GM23338 (cell line): ENCODE data around the gene NOVA1. TPM values are rescaled to one million over a fixed set of nuclear protein-coding genes. Genes with fewer than 3 reads are reported as not detected.

Source experiments
- ATAC-seq: fragments of 200-7000 bp; cut with Tn5 transposase; 3 replicates; pipeline ENCODE4 v1.9.1; 2020
- DNase-seq: peaks from one replicate; pipeline ENCODE4 v3.0.0-alpha.2; 2015; ENCODE audit warnings: low spot score
- H2AFZ ChIP-seq: fragments of 200-600 bp; sonication (generic); 2 replicates; pipeline ENCODE4 v1.8.0; 2016; ENCODE audit warnings: antibody characterized with exemption, mild to moderate bottlenecking, moderate library complexity
- H3F3A ChIP-seq: fragments of 200-600 bp; sonication (generic); replicated peaks from 2 replicates; pipeline ENCODE4 v1.8.0; 2017; ENCODE audit warnings: antibody characterized with exemption, mixed run types, low read depth
- H3K27ac ChIP-seq: fragments of 200-600 bp; sonication (generic); 2 replicates; pipeline ENCODE4 v1.6.1; 2016; ENCODE audit warnings: low read depth
- H3K27me3 ChIP-seq: fragments of 200-600 bp; sonication (generic); 2 replicates; pipeline ENCODE4 v1.8.0; 2016; ENCODE audit warnings: mild to moderate bottlenecking, mixed run types, moderate library complexity; ENCODE audit not compliant: insufficient read depth
- H3K36me3 ChIP-seq: fragments of 200-600 bp; sonication (generic); 2 replicates; pipeline ENCODE4 v1.8.0; 2016; ENCODE audit warnings: mild to moderate bottlenecking; ENCODE audit not compliant: insufficient read depth
- H3K4me1 ChIP-seq: fragments of 200-600 bp; sonication (generic); 2 replicates; pipeline ENCODE4 v1.8.0; 2016; ENCODE audit warnings: mild to moderate bottlenecking, moderate library complexity; ENCODE audit not compliant: insufficient read depth
- H3K4me2 ChIP-seq: fragments of 200-600 bp; sonication (generic); 2 replicates; pipeline ENCODE4 v1.7.1; 2017; ENCODE audit warnings: mixed run types
- H3K4me3 ChIP-seq: fragments of 200-600 bp; sonication (generic); 2 replicates; pipeline ENCODE4 v1.6.1; 2016; ENCODE audit warnings: mixed run types
- H3K79me2 ChIP-seq: fragments of 200-600 bp; sonication (generic); replicated peaks from 2 replicates; pipeline ENCODE4 v1.8.0; 2017; ENCODE audit warnings: mild to moderate bottlenecking; ENCODE audit not compliant: insufficient read depth
- H3K9me2 ChIP-seq: fragments of 200-600 bp; sonication (generic); 2 replicates; pipeline ENCODE4 v1.8.0; 2017; ENCODE audit not compliant: insufficient read depth
- H4K20me1 ChIP-seq: fragments of 200-600 bp; sonication (generic); replicated peaks from 2 replicates; pipeline ENCODE4 v1.8.0; 2017; ENCODE audit warnings: mild to moderate bottlenecking; ENCODE audit not compliant: insufficient read depth
- H3K27ac Mint-ChIP-seq: 2 replicates; pipeline ENCODE4 v1.8.0; 2020; ENCODE audit warnings: inconsistent platforms, mild to moderate bottlenecking, moderate library complexity, mixed read lengths
- H3K27me3 Mint-ChIP-seq: 3 replicates; pipeline ENCODE4 v1.8.0; 2022; ENCODE audit warnings: low read depth, mild to moderate bottlenecking, moderate library complexity, mixed read lengths, inconsistent platforms; ENCODE audit not compliant: insufficient read depth, poor library complexity
- H3K36me3 Mint-ChIP-seq: 3 replicates; pipeline ENCODE4 v1.8.0; 2021; ENCODE audit warnings: low read depth, mild to moderate bottlenecking, inconsistent platforms, moderate library complexity, mixed read lengths
- H3K4me1 Mint-ChIP-seq: 3 replicates; pipeline ENCODE4 v1.8.0; 2020; ENCODE audit warnings: mild to moderate bottlenecking, inconsistent platforms, mixed read lengths
- H3K4me3 Mint-ChIP-seq: 3 replicates; pipeline ENCODE4 v1.8.0; 2021; ENCODE audit warnings: moderate library complexity, mild to moderate bottlenecking, inconsistent platforms, mixed read lengths
- H3K9me3 Mint-ChIP-seq: 3 replicates; pipeline ENCODE4 v1.8.0; 2020; ENCODE audit warnings: moderate library complexity, mild to moderate bottlenecking, inconsistent platforms, mixed read lengths
- CREB1 ChIP-seq: fragments of 250-450 bp; sonication (Bioruptor Pico); IDR thresholded peaks from 2 replicates; pipeline ENCODE4 v1.5.0; 2020; ENCODE audit warnings: low read depth, mild to moderate bottlenecking, moderate library complexity
- EZH2 ChIP-seq: fragments of 200-600 bp; sonication (generic); IDR thresholded peaks from one replicate; pipeline ENCODE4 v1.8.0; 2017; ENCODE audit warnings: antibody characterized with exemption, mild to moderate bottlenecking, low read depth; ENCODE audit not compliant: unreplicated experiment
- EZH2phosphoT487 ChIP-seq: fragments of 200-600 bp; sonication (generic); IDR thresholded peaks from one replicate; pipeline ENCODE4 v1.8.1; 2018; ENCODE audit warnings: antibody characterized with exemption; ENCODE audit not compliant: unreplicated experiment
- NANOG ChIP-seq: IDR thresholded peaks from 2 replicates; pipeline ENCODE4 v1.6.1; 2016; ENCODE audit warnings: antibody characterized with exemption, borderline replicate concordance
- POLR2AphosphoS5 ChIP-seq: IDR thresholded peaks from 2 replicates; pipeline ENCODE4 v1.6.1; 2016; ENCODE audit warnings: antibody characterized with exemption, low read depth
- STAT1 ChIP-seq: IDR thresholded peaks from one replicate; pipeline ENCODE4 v1.6.1; 2016; ENCODE audit warnings: antibody characterized with exemption; ENCODE audit not compliant: unreplicated experiment
- ZNF114 ChIP-seq: fragments of 250-450 bp; sonication (Bioruptor Pico); IDR thresholded peaks from 2 replicates; pipeline ENCODE4 v1.5.0; 2020; ENCODE audit warnings: mild to moderate bottlenecking, moderate library complexity
- polyA plus RNA-seq: library from polyadenylated mRNA; unstranded; fragments of >200 nt; fragmentation: Nextera tagmentation; extraction: Ambion mirVana; gene quantifications from 2 replicates; pipeline ENCODE4 v1.2.1, GENCODE V29; 2016
- total RNA-seq: library from RNA; depleted of rRNA; stranded (reverse); fragments of >200 nt; shearing (Covaris generic); gene quantifications from 2 replicates; pipeline ENCODE4 v1.2.3, GENCODE V29; 2014
- TF ChIP-seq, protein P1 (sequence below): IDR thresholded peaks from one replicate; pipeline ENCODE4 v1.6.1; 2018; ENCODE audit warnings: antibody characterized with exemption; ENCODE audit not compliant: unreplicated experiment
- TF ChIP-seq, protein P2 (sequence below): IDR thresholded peaks from 2 replicates; pipeline ENCODE4 v1.6.1; 2016; ENCODE audit warnings: antibody characterized with exemption

NOVA1 gene
- total and polyA plus RNA-seq, 2 experiments from 2014 or later: 8.1 to 11.6 TPM

DNA sequence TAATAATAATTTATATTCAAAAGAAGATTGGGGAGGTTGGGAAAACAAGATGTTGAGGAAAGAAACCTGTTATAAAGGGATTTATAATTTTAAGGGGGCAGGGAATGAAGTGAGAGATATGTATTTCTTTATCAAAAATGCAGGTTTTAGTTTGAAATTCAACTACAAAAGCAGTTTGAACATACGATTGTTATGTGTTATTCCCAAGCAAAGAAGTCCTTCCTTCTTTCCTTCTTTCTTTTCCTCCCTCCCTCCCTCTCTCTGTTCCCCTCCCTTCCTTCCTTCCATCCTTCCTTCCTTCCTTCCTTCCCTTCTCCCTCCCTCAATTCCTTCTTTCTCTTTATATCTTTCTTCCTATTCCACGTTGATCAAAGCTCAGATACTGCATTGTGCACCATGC lies 173.3 kb downstream of the NOVA1 start:
- Mint-ChIP-seq H3K27me3 (peaks cover 1% of the 10 kb centered on the region), H3K27ac (no peak overlapping the region), H3K4me3 (no peak overlapping the region), H3K36me3 (no peaks in the 10 kb centered on the region), H3K9me3 (no peaks in the 10 kb centered on the region), H3K4me1 (peaks cover 14% of the 10 kb centered on the region; the same call in 2 of the 3 replicates)
- Histone ChIP-seq H3K27ac (no peak overlapping the region), H3K27me3 (no peaks in the 10 kb centered on the region), H3K9me2 (no peaks in the 10 kb centered on the region), H3F3A (no peaks in the 10 kb centered on the region), H3K4me1 (no peaks in the 10 kb centered on the region), H2AFZ (no peak overlapping the region), H4K20me1 (no peaks in the 10 kb centered on the region), H3K4me2 (no peak overlapping the region), H3K36me3 (no peaks in the 10 kb centered on the region), H3K79me2 (no peaks in the 10 kb centered on the region), H3K4me3 (no peak overlapping the region)
- TF ChIP-seq ZNF114 (no peak), EZH2phosphoT487 (no peak), POLR2AphosphoS5 (no peak)
- TF ChIP-seq, protein P1, sequence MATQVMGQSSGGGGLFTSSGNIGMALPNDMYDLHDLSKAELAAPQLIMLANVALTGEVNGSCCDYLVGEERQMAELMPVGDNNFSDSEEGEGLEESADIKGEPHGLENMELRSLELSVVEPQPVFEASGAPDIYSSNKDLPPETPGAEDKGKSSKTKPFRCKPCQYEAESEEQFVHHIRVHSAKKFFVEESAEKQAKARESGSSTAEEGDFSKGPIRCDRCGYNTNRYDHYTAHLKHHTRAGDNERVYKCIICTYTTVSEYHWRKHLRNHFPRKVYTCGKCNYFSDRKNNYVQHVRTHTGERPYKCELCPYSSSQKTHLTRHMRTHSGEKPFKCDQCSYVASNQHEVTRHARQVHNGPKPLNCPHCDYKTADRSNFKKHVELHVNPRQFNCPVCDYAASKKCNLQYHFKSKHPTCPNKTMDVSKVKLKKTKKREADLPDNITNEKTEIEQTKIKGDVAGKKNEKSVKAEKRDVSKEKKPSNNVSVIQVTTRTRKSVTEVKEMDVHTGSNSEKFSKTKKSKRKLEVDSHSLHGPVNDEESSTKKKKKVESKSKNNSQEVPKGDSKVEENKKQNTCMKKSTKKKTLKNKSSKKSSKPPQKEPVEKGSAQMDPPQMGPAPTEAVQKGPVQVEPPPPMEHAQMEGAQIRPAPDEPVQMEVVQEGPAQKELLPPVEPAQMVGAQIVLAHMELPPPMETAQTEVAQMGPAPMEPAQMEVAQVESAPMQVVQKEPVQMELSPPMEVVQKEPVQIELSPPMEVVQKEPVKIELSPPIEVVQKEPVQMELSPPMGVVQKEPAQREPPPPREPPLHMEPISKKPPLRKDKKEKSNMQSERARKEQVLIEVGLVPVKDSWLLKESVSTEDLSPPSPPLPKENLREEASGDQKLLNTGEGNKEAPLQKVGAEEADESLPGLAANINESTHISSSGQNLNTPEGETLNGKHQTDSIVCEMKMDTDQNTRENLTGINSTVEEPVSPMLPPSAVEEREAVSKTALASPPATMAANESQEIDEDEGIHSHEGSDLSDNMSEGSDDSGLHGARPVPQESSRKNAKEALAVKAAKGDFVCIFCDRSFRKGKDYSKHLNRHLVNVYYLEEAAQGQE: no peak
- DNase-seq: no peak
- no peak for ATAC-seq

DNA sequence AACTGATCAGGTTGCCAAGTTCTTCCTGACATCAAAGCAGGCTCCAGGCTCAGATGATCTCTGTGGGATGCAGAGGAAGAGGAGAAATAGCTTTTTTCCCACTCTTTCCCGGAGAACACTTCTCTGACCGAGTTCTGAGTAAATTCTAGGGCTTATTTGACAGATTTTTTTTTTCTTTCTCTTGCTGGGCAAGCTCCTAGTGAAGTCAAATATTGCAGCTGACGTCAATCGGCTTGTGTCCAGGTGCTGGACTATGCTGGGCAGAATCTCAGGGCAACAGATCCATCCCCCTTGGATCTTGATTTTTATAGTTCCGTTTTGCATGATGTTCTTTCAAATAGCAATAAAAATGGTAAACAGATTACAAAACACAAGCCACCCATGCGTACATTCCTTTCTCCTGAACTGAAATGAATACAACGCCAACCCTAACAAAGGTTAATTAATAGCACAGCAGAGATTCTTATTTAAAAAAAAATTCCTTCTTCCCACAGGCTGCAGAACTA lies 182.2 kb downstream of the NOVA1 start:
- Histone ChIP-seq H3K9me2 (no peaks in the 10 kb centered on the region; the same call in none of the 2 replicates), H3K27ac (no peak overlapping the region), H3K4me3 (no peak overlapping the region), H3K4me2 (no peak overlapping the region), H2AFZ (no peak overlapping the region), H4K20me1 (no peaks in the 10 kb centered on the region), H3K4me1 (no peaks in the 10 kb centered on the region), H3F3A (no peaks in the 10 kb centered on the region), H3K36me3 (no peaks in the 10 kb centered on the region), H3K27me3 (no peaks in the 10 kb centered on the region), H3K79me2 (no peaks in the 10 kb centered on the region)
- H3K9me3 Mint-ChIP-seq: no peaks in the 10 kb centered on the region
- ATAC-seq (no peak), DNase-seq (no peak)
- no peak overlapping the region for H3K27ac Mint-ChIP-seq
- H3K27me3 Mint-ChIP-seq: no peaks in the 10 kb centered on the region
- TF ChIP-seq EZH2 (no peak), NANOG (no peak), STAT1 (no peak), CREB1 (CRISPR knock-in tag) (no peak)
- H3K4me3 Mint-ChIP-seq: no peak overlapping the region
- H3K36me3 Mint-ChIP-seq: no peaks in the 10 kb centered on the region
- H3K4me1 Mint-ChIP-seq: peaks cover 13% of the 10 kb centered on the region; the same call in 2 of the 3 replicates

DNA sequence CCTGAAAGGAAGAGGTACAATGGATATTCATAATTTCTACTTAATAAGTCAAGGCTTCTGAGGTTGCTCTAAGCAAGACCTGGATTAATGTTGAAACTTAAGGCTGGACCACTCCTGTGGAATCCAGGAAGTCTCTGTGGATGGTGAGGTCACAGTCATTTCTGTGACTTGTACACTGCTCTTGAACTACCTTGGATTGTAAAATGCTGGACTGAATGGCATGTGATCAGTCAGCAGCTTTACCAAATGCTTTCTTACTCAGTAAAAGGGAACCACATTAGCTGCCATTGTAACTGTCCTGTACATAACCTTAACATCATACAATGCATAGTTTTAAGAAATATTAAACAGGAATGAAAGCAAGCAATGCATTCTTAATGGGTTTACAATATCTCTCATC lies 182.9 kb downstream of the NOVA1 start:
- ATAC-seq (no peak), DNase-seq (no peak)
- Histone ChIP-seq H3K4me3 (no peak overlapping the region), H2AFZ (no peak overlapping the region), H3K36me3 (no peaks in the 10 kb centered on the region), H3K27ac (no peak overlapping the region), H3F3A (no peaks in the 10 kb centered on the region), H4K20me1 (no peaks in the 10 kb centered on the region), H3K4me2 (no peak overlapping the region), H3K9me2 (no peaks in the 10 kb centered on the region; the same call in none of the 2 replicates), H3K4me1 (no peaks in the 10 kb centered on the region), H3K27me3 (no peaks in the 10 kb centered on the region), H3K79me2 (no peaks in the 10 kb centered on the region)
- H3K27ac Mint-ChIP-seq: no peak overlapping the region
- no peaks in the 10 kb centered on the region for H3K27me3 Mint-ChIP-seq
- H3K9me3 Mint-ChIP-seq: no peaks in the 10 kb centered on the region
- TF ChIP-seq, protein P2, sequence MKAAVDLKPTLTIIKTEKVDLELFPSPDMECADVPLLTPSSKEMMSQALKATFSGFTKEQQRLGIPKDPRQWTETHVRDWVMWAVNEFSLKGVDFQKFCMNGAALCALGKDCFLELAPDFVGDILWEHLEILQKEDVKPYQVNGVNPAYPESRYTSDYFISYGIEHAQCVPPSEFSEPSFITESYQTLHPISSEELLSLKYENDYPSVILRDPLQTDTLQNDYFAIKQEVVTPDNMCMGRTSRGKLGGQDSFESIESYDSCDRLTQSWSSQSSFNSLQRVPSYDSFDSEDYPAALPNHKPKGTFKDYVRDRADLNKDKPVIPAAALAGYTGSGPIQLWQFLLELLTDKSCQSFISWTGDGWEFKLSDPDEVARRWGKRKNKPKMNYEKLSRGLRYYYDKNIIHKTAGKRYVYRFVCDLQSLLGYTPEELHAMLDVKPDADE: no peak
- TF ChIP-seq, protein P1: no peak
- TF ChIP-seq EZH2 (no peak), ZNF114 (no peak), EZH2phosphoT487 (no peak)
- H3K4me3 Mint-ChIP-seq: no peak overlapping the region
- no peaks in the 10 kb centered on the region for H3K36me3 Mint-ChIP-seq
- H3K4me1 Mint-ChIP-seq: peaks cover 13% of the 10 kb centered on the region; the same call in 2 of the 3 replicates
